LNCAP (cell line): ENCODE measurements around the gene SCAF8.

Experiments used
- CTCF ChIP-seq: fragments of 450-650 bp; IDR thresholded peaks from 2 replicates; pipeline ENCODE4 v1.5.1; 2017; ENCODE audit warnings: mild to moderate bottlenecking

SCAF8 gene

GRCh38 chr6:154835307-154835706 is 102.1 kb downstream of the SCAF8 start:
- no peak for TF ChIP-seq CTCF

GRCh38 chr6:154839546-154839945 is 106.3 kb downstream of the SCAF8 start:
- no peak for TF ChIP-seq CTCF

- TF ChIP-seq CTCF = no peak
These were observed 107.1 kb downstream of the SCAF8 start for GRCh38 chr6:154840363-154840762.

GRCh38 chr6:154841109-154841508 is 107.9 kb downstream of the SCAF8 start:
- no peak for TF ChIP-seq CTCF

- no peak for TF ChIP-seq CTCF
These were observed 109.6 kb downstream of the SCAF8 start for GRCh38 chr6:154842833-154843232.

- TF ChIP-seq CTCF = no peak
These were observed 114.1 kb downstream of the SCAF8 start for GRCh38 chr6:154847318-154847717.

GRCh38 chr6:154848580-154848979 is 115.4 kb downstream of the SCAF8 start:
- no peak for TF ChIP-seq CTCF

- TF ChIP-seq CTCF = no peak
These were observed 116.3 kb downstream of the SCAF8 start for GRCh38 chr6:154849475-154849874.
